Measurements from ENCODE around the gene NMU.

Gene NMU

GRCh38 chr4:55618546-55619143 lies 17.5 kb downstream of the NMU start:
- FAIRE-seq = no peak

GRCh38 chr4:55617587-55618197 lies 18.4 kb downstream of the NMU start:
- FAIRE-seq = no peak

GRCh38 chr4:55615008-55615407 lies 21.1 kb downstream of the NMU start:
- no peak for FAIRE-seq

GRCh38 chr4:55613621-55614020 lies 22.5 kb downstream of the NMU start:
- FAIRE-seq = no peak

GRCh38 chr4:55612341-55612740 lies 23.8 kb downstream of the NMU start:
- no peak for FAIRE-seq

- no peak for FAIRE-seq
Measured at GRCh38 chr4:55611358-55612059, 24.6 kb downstream of the NMU start.

- no peak for FAIRE-seq
Measured at GRCh38 chr4:55610381-55610780, 25.7 kb downstream of the NMU start.

- no peak for FAIRE-seq
Measured at GRCh38 chr4:55609393-55609866, 26.7 kb downstream of the NMU start.

- no peak for FAIRE-seq
Measured at GRCh38 chr4:55608591-55608990, 27.5 kb downstream of the NMU start.

- no peak for FAIRE-seq
Measured at GRCh38 chr4:55604996-55605395, 31.1 kb downstream of the NMU start.

- no peak for FAIRE-seq
Measured at GRCh38 chr4:55600640-55601039, 35.5 kb downstream of the NMU start.

- no peak for FAIRE-seq
Measured at GRCh38 chr4:55598641-55599040, 37.5 kb downstream of the NMU start.

- FAIRE-seq = no peak
Measured at GRCh38 chr4:55592014-55592413, 44.1 kb downstream of the NMU start, which contains the start of gene PDCL2. PDCL2 (minus strand) TSS chr4:55592245; CDS start chr4:55592109, 136 bp downstream.

GRCh38 chr4:55588160-55588559 lies 47.9 kb downstream of the NMU start:
- no peak for FAIRE-seq

GRCh38 chr4:55582773-55583172 lies 53.3 kb downstream of the NMU start:
- peak; percentile 97 for FAIRE-seq

GRCh38 chr4:55578341-55579010 lies 57.6 kb downstream of the NMU start:
- FAIRE-seq = no peak

GRCh38 chr4:55575513-55575912 lies 60.6 kb downstream of the NMU start:
- FAIRE-seq = no peak

GRCh38 chr4:55574252-55574651 lies 61.8 kb downstream of the NMU start:
- FAIRE-seq = no peak

- no peak for FAIRE-seq
Measured at GRCh38 chr4:55571806-55572205, 64.3 kb downstream of the NMU start.

GRCh38 chr4:55568905-55569504 lies 67.1 kb downstream of the NMU start:
- FAIRE-seq = no peak

GRCh38 chr4:55561889-55562288 lies 74.2 kb downstream of the NMU start:
- FAIRE-seq = no peak

- no peak for FAIRE-seq
Measured at GRCh38 chr4:55560096-55560495, 76.0 kb downstream of the NMU start.

GRCh38 chr4:55554453-55555030 lies 81.6 kb downstream of the NMU start:
- FAIRE-seq = peak; percentile 77
